ENCODE results near the gene PDX1.

The PDX1 gene

GRCh38 chr13:27922883-27923612 is 3.2 kb downstream of the PDX1 start:
- no peak for DNase-seq

- no peak for DNase-seq
Observed at GRCh38 chr13:27923794-27924528, 4.2 kb downstream of the PDX1 start.

GRCh38 chr13:27924529-27925141 is 4.8 kb downstream of the PDX1 start:
- no peak for DNase-seq

- no peak for DNase-seq
Observed at GRCh38 chr13:27925220-27925991, 5.6 kb downstream of the PDX1 start.

GRCh38 chr13:27926644-27927434 is 7.0 kb downstream of the PDX1 start:
- no peak for DNase-seq

- DNase-seq: no peak
Observed at GRCh38 chr13:27927444-27928352, 7.9 kb downstream of the PDX1 start.

GRCh38 chr13:27928353-27928804 is 8.6 kb downstream of the PDX1 start:
- no peak for DNase-seq

GRCh38 chr13:27928805-27929753 is 9.3 kb downstream of the PDX1 start:
- DNase-seq: no peak

- no peak for DNase-seq
Observed at GRCh38 chr13:27929868-27930267, 10.1 kb downstream of the PDX1 start.

- no peak for DNase-seq
Observed at GRCh38 chr13:27933118-27933517, 13.3 kb downstream of the PDX1 start.

- DNase-seq: no peak
Observed at GRCh38 chr13:27933580-27934328, 14.0 kb downstream of the PDX1 start.

- DNase-seq: no peak
Observed at GRCh38 chr13:27942972-27943371, 23.2 kb downstream of the PDX1 start.

GRCh38 chr13:27952876-27953675 is 33.3 kb downstream of the PDX1 start:
- DNase-seq: no peak

- DNase-seq: no peak
Observed at GRCh38 chr13:27953676-27954405, 34.0 kb downstream of the PDX1 start.

GRCh38 chr13:27954406-27954851 is 34.6 kb downstream of the PDX1 start:
- DNase-seq: no peak

GRCh38 chr13:27955014-27955591 is 35.3 kb downstream of the PDX1 start:
- DNase-seq: no peak

Measured in NCI-H1417 treated with DMSO at 0.1 percent for 48 hours (cell line).